Tibial nerve (tissue), 4 donors: Measurements from ENCODE around the gene GABRA5.

ENCODE experiments used
- CTCF ChIP-seq, 5 experiments: fragments of 200-600 bp in 3 of 5; fragments of 450-650 bp in 2 of 5; sonication (generic) in 3 of 5; IDR thresholded peaks; one replicate each; pipeline ENCODE4 v1.5.1; 2016 to 2019; ENCODE audit warnings: antibody characterized with exemption in 5 of 5, mild to moderate bottlenecking in 3 of 5, moderate library complexity in 2 of 5
- EP300 ChIP-seq, 2 donors: sonication (generic); formaldehyde crosslinking; IDR thresholded peaks; one replicate each; pipeline ENCODE4 v1.6.1; 2017; ENCODE audit warnings: antibody characterized with exemption in 2 of 2, mild to moderate bottlenecking in 1 of 2

GRCh38 chr15:26934848-26935247 lies 68.0 kb downstream of the GABRA5 start:
- TF ChIP-seq EP300 (IDR thresholded peaks at IDR 0.05) (no peak), CTCF (IDR thresholded peaks at IDR 0.05) (no peak)
